GM23248 (cell line): ENCODE results near the gene SNRPB. TPM values are rescaled to one million over a fixed set of nuclear protein-coding genes. Genes with fewer than 3 reads are reported as not detected.
A peak's percentile ranks its signal among the peaks of the same experiment; 100 is the strongest.

Experiments used
- DNase-seq: peaks from one replicate; pipeline ENCODE4 v3.0.0-alpha.2; 2015
- H2AFZ ChIP-seq: fragments of 200-600 bp; sonication (generic); 2 replicates; pipeline ENCODE4 v1.6.1; 2016; ENCODE audit warnings: antibody characterized with exemption
- H3F3A ChIP-seq: fragments of 200-600 bp; sonication (generic); 2 replicates; pipeline ENCODE4 v1.6.1; 2016; ENCODE audit warnings: mild to moderate bottlenecking, antibody characterized with exemption, mixed run types; ENCODE audit not compliant: insufficient read depth
- H3K27ac ChIP-seq: fragments of 200-600 bp; sonication (generic); 2 replicates; pipeline ENCODE4 v1.5.1; 2016; ENCODE audit warnings: mild to moderate bottlenecking
- H3K27me3 ChIP-seq: fragments of 200-600 bp; sonication (generic); replicated peaks from 2 replicates; pipeline ENCODE4 v1.6.1; 2016; ENCODE audit warnings: mild to moderate bottlenecking; ENCODE audit not compliant: insufficient read depth
- H3K36me3 ChIP-seq: fragments of 200-600 bp; sonication (generic); 2 replicates; pipeline ENCODE4 v1.6.1; 2016; ENCODE audit warnings: low read depth, mild to moderate bottlenecking
- H3K4me1 ChIP-seq: fragments of 200-600 bp; sonication (generic); 2 replicates; pipeline ENCODE4 v1.6.1; 2016; ENCODE audit warnings: mild to moderate bottlenecking; ENCODE audit not compliant: insufficient read depth
- H3K4me2 ChIP-seq: fragments of 200-600 bp; sonication (generic); one replicate; pipeline ENCODE4 v1.6.1; 2016; ENCODE audit warnings: mild to moderate bottlenecking; ENCODE audit not compliant: unreplicated experiment
- H3K4me3 ChIP-seq: fragments of 200-600 bp; sonication (generic); 2 replicates; pipeline ENCODE4 v1.5.1; 2016; ENCODE audit warnings: mild to moderate bottlenecking
- H3K79me2 ChIP-seq: fragments of 200-600 bp; sonication (generic); 2 replicates; pipeline ENCODE4 v1.6.1; 2016; ENCODE audit warnings: mild to moderate bottlenecking; ENCODE audit not compliant: insufficient read depth
- H3K9ac ChIP-seq: fragments of 200-600 bp; sonication (generic); 2 replicates; pipeline ENCODE4 v1.6.1; 2016; ENCODE audit warnings: mild to moderate bottlenecking
- H3K9me2 ChIP-seq: fragments of 200-600 bp; sonication (generic); 2 replicates; pipeline ENCODE4 v1.6.1; 2016; ENCODE audit warnings: mixed run types, mild to moderate bottlenecking, moderate library complexity; ENCODE audit not compliant: insufficient read depth
- H3K9me3 ChIP-seq: fragments of 200-600 bp; sonication (generic); one replicate; pipeline ENCODE4 v1.6.1; 2017; ENCODE audit warnings: low read depth
- H4K20me1 ChIP-seq: fragments of 200-600 bp; sonication (generic); 2 replicates; pipeline ENCODE4 v1.6.0; 2016; ENCODE audit not compliant: insufficient read depth
- EZH2 ChIP-seq: fragments of 200-600 bp; sonication (generic); IDR thresholded peaks from 2 replicates; pipeline ENCODE4 v1.6.1; 2018; ENCODE audit warnings: antibody characterized with exemption, mild to moderate bottlenecking; ENCODE audit not compliant: insufficient read depth, poor library complexity, severe bottlenecking
- EZH2phosphoT487 ChIP-seq: fragments of 200-600 bp; sonication (generic); IDR thresholded peaks from 2 replicates; pipeline ENCODE4 v1.6.1; 2018; ENCODE audit warnings: antibody characterized with exemption, moderate library complexity, mild to moderate bottlenecking, low read depth; ENCODE audit not compliant: insufficient read depth
- WGBS, 2 experiments: methylation state at CpG; one replicate each; pipeline ENCODE4 v1.1.6; 2015 to 2017; ENCODE audit warnings: low lambda C conversion rate in 2 of 2, low coverage in 1 of 2; ENCODE audit errors: missing lambda C conversion rate in 2 of 2; 5-methylcytosine and 5-hydroxymethylcytosine counted together
- in situ Hi-C: fragments of 300-500 bp; cut with MboI; formaldehyde crosslinking; loops from 2 replicates; pipeline ENCODE4 v1.15.0; 2020
- polyA plus RNA-seq: library from polyadenylated mRNA; unstranded; fragments of >200 nt; fragmentation: Nextera tagmentation; extraction: Ambion mirVana; gene quantifications from 2 replicates; pipeline ENCODE4 v1.2.1, GENCODE V29; 2016
- total RNA-seq: library from RNA; depleted of rRNA; stranded (reverse); fragments of >200 nt; shearing (Covaris generic); gene quantifications from 2 replicates; pipeline ENCODE4 v1.2.3, GENCODE V29; 2014

SNRPB gene
- total and polyA plus RNA-seq, 2 experiments from 2014 or later, result 221 to 280 TPM

DNA sequence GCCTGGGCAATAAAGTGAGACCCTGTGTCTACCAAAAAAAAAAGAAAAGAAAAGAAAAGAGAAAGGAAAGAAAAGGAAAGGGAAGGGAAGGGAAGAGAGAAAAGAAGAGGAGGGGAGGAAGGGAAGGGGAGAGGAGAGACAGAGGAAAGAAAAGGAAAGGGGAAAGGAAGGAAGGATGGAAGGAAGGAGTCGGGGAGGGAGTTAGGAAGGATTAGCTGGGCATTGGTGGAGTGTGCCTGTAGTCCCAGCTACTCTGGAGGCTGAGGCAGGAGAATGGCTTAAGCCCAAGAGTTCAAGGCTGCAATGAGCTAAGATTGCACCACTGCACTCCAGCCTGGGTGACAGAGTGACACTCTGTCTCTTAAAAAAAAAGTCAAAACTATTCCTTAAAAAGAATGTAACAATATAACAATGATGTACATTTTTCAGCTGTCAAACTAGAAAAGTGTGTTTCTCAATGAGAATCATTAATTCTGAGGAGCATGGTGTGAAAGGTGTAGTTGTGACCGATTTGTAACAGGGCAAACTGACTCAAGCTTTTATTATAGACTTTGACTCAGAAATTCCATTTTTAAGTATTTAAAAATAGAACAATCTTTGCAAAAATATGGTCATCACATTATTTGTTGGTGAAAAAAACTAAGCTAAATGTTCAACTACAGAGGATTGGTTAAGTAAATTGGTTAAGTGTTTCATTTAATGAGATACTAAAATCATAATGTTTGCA, 14.7 kb downstream of the SNRPB start:
- Histone ChIP-seq H3K9me3 (no peaks in the 10 kb centered on the region), H3K9me2 (no peaks in the 10 kb centered on the region), H3K4me1 (no peaks in the 10 kb centered on the region), H3K4me3 (no peak overlapping the region), H3K4me2 (no peak overlapping the region), H3K36me3 (peaks cover 19% of the 10 kb centered on the region), H3K27ac (peak overlapping the region; percentile 22; the same call in 1 of the 2 replicates), H4K20me1 (no peaks in the 10 kb centered on the region), H3K9ac (no peak overlapping the region), H2AFZ (no peak overlapping the region), H3K27me3 (no peaks in the 10 kb centered on the region), H3K79me2 (no peaks in the 10 kb centered on the region), H3F3A (peaks cover 62% of the 10 kb centered on the region)
- DNase-seq, result peak; percentile 57
- in situ Hi-C loops, result loop anchor here (10.0 kb wide), 1 partner anchor 491 kb away; no protein-coding TSS in a partner anchor
- WGBS, 2 experiments, result 66 to 69% methylated on average over 2 of the region's 2 CpGs
- TF ChIP-seq EZH2, result no peak
- TF ChIP-seq EZH2phosphoT487, result no peak

DNA sequence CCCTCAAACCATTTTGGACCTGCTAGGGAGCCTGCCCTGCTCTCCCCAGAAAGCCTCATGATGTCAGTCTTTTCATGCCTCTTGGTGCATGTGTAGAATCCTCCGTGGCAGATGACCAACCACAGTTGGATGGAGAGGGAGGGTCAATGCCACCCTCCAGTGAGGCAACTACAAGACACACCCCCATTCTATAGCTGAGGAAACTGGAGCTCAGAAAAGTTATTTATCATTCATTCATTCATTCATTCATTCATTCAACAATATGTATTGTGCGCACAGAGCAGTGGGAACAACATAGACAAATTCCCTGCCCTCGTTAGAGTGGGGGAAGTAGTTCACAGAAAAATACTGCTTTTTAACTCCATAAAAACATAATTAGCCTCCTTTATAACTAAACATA, 16.8 kb downstream of the SNRPB start:
- H3K9ac ChIP-seq, result no peak overlapping the region
- WGBS, 2 experiments, result 87 to 92% methylated on average over 3 of the region's 3 CpGs

DNA sequence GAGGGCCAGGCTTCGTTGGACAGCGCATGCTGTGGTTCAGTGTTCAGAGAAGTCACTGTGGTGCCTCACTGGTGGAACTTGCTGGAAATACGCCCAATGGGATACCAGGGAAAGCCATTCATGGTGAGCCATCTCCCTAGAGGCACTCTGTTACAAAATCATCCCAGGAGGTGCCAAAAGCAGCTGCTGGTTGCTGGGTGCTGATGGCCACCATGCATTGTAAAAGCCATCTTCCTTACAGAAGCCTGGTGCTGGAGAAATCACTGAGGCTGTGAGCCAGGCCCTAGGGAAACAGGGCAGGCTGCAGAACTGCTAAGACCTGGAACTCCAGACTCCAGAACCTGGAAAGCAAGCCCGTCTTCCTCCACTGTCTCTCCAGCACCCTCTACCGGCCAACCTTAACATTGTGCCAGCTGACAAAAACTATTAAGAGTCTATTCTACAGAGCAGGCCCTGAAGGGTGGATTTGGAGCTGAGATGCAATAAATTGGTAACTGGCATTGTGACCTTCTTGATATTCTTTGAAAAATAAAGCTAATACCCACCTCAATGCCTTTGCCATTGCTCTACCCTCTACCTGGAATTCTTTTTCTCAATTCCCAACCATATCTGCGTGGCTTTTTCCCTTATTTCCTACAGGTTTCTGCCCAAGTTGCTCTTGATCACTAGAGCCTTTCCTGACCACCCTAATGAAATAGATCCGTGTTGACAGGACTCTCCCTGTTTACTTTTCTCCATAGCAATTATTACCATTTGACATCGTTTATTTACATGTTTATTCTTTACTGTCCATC, 18.5 kb downstream of the SNRPB start:
- Histone ChIP-seq H3K4me1 (peaks cover 10% of the 10 kb centered on the region; the same call in 1 of the 2 replicates), H3K9me2 (no peaks in the 10 kb centered on the region), H3K79me2 (no peaks in the 10 kb centered on the region), H3K9me3 (no peaks in the 10 kb centered on the region), H3F3A (peaks cover 29% of the 10 kb centered on the region), H3K36me3 (no peaks in the 10 kb centered on the region), H3K9ac (no peak overlapping the region), H3K27me3 (no peaks in the 10 kb centered on the region), H3K27ac (no peak overlapping the region), H3K4me3 (no peak overlapping the region), H3K4me2 (no peak overlapping the region), H2AFZ (no peak overlapping the region), H4K20me1 (no peaks in the 10 kb centered on the region)
- WGBS, 2 experiments, result 50 to 52% methylated on average over 8 of the region's 8 CpGs
- in situ Hi-C loops, result loop anchor here (10.0 kb wide), 1 partner anchor 487 kb away; no protein-coding TSS in a partner anchor
- TF ChIP-seq EZH2 (no peak), EZH2phosphoT487 (no peak)
- peak; percentile 83 for DNase-seq

More for the DNA sequence above, 16.8 kb downstream of the SNRPB start:
- TF ChIP-seq EZH2phosphoT487, result no peak
- TF ChIP-seq EZH2, result no peak
- Histone ChIP-seq H3K4me1 (peaks cover 10% of the 10 kb centered on the region; the same call in 1 of the 2 replicates), H2AFZ (no peak overlapping the region), H3F3A (peaks cover 43% of the 10 kb centered on the region), H3K27ac (no peak overlapping the region), H3K9me2 (no peaks in the 10 kb centered on the region), H3K9me3 (no peaks in the 10 kb centered on the region), H3K27me3 (no peaks in the 10 kb centered on the region), H3K4me3 (no peak overlapping the region), H3K36me3 (no peaks in the 10 kb centered on the region), H3K4me2 (no peak overlapping the region), H4K20me1 (no peaks in the 10 kb centered on the region), H3K79me2 (no peaks in the 10 kb centered on the region)
- in situ Hi-C loops, result loop anchor here (10.0 kb wide), 1 partner anchor 489 kb away; no protein-coding TSS in a partner anchor
- DNase-seq, result no peak

DNA sequence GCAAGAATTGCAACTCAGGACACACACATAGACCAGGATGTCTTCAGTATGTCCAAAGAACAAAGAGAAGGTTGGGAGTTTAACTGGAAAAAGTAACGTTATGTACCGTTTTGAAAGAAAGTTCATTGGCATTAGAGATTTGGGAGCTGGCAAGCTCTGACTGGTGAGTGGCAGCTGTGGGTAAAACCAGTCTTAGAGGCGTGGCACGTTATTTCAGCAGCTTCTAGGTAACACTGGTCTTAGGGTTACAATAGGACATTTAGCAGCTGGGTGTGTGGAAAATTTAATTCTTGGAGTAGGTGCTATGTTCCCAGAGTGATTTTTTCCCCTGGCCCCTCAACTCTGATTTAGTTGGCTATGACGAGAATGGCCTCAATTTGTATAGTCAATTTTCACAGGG, 19.2 kb downstream of the SNRPB start:
- Histone ChIP-seq H2AFZ (no peak overlapping the region), H3K27me3 (no peaks in the 10 kb centered on the region), H4K20me1 (no peaks in the 10 kb centered on the region), H3K9me2 (no peaks in the 10 kb centered on the region), H3K79me2 (no peaks in the 10 kb centered on the region), H3K27ac (no peak overlapping the region), H3K4me3 (no peak overlapping the region), H3K36me3 (no peaks in the 10 kb centered on the region), H3K4me1 (peaks cover 10% of the 10 kb centered on the region; the same call in 1 of the 2 replicates), H3K9me3 (no peaks in the 10 kb centered on the region), H3F3A (peaks cover 22% of the 10 kb centered on the region), H3K4me2 (no peak overlapping the region), H3K9ac (no peak overlapping the region)
- no peak for DNase-seq
- in situ Hi-C loops, result loop anchor here (10.0 kb wide), 1 partner anchor 487 kb away; no protein-coding TSS in a partner anchor
- TF ChIP-seq EZH2phosphoT487 (no peak), EZH2 (no peak)
- WGBS, 2 experiments, result 86 to 91% methylated on average over 5 of the region's 5 CpGs
